ENCODE measurements around the gene UBC.
"Not testable (repeated sequence)": the region's sequence is repeated elsewhere in the genome, so short reads cannot be mapped to it uniquely, and the experiment has no call there.

The UBC gene

GRCh38 chr12:124914392-124915238 lies at the start of gene UBC:
UBC (minus strand) TSS chr12:124914650; CDS start chr12:124913771, 879 bp downstream.
- DNase-seq: peak; percentile 86

GRCh38 chr12:124963211-124963610 lies 48.8 kb upstream of the UBC start:
- DNase-seq: no peak

GRCh38 chr12:124961055-124961454 lies 46.6 kb upstream of the UBC start:
- no peak for DNase-seq

GRCh38 chr12:124956571-124956970 lies 42.1 kb upstream of the UBC start:
- no peak for DNase-seq

- no peak for DNase-seq
These were observed 40.3 kb upstream of the UBC start for GRCh38 chr12:124954771-124955170.

- DNase-seq: no peak
These were observed 39.4 kb upstream of the UBC start for GRCh38 chr12:124953689-124954405.

GRCh38 chr12:124952801-124953200 lies 38.4 kb upstream of the UBC start:
- no peak for DNase-seq

GRCh38 chr12:124952295-124952694 lies 37.8 kb upstream of the UBC start:
- no peak for DNase-seq

- no peak for DNase-seq
These were observed 35.6 kb upstream of the UBC start for GRCh38 chr12:124949779-124950728.

- DNase-seq: no peak
These were observed 34.6 kb upstream of the UBC start for GRCh38 chr12:124949066-124949465.

GRCh38 chr12:124947561-124948398 lies 33.3 kb upstream of the UBC start:
- DNase-seq: no peak

GRCh38 chr12:124947013-124947412 lies 32.6 kb upstream of the UBC start:
- no peak for DNase-seq

- no peak for DNase-seq
These were observed 32.0 kb upstream of the UBC start for GRCh38 chr12:124946447-124946793.

GRCh38 chr12:124941170-124941527 lies 26.7 kb upstream of the UBC start:
- DNase-seq: no peak

GRCh38 chr12:124940393-124941169 lies 26.1 kb upstream of the UBC start:
- DNase-seq: peak; percentile 74

- DNase-seq: no peak
These were observed 25.6 kb upstream of the UBC start for GRCh38 chr12:124940143-124940392.

GRCh38 chr12:124939421-124940142 lies 25.1 kb upstream of the UBC start:
- DNase-seq: peak; percentile 89

GRCh38 chr12:124939079-124939420 lies 24.6 kb upstream of the UBC start:
- peak; percentile 28 for DNase-seq

GRCh38 chr12:124938587-124938986 lies 24.1 kb upstream of the UBC start:
- no peak for DNase-seq

- no peak for DNase-seq
These were observed 23.7 kb upstream of the UBC start for GRCh38 chr12:124938108-124938507.

- not testable (repeated sequence) for DNase-seq
These were observed 17.1 kb upstream of the UBC start for GRCh38 chr12:124931528-124931927.
